GM12801 (cell line): ENCODE data around the gene ALDH1B1.

Source experiments
- CTCF ChIP-seq: IDR thresholded peaks from one replicate; pipeline ENCODE4 v1.5.1; 2011; ENCODE audit warnings: control low read depth; ENCODE audit not compliant: insufficient read length; ENCODE audit errors: extremely low read depth

The ALDH1B1 gene

GRCh38 chr9:38347271-38347671 lies 45.2 kb upstream of the ALDH1B1 start:
- TF ChIP-seq CTCF, result no peak

- TF ChIP-seq CTCF, result no peak
Measured at GRCh38 chr9:38347946-38348345, 44.6 kb upstream of the ALDH1B1 start.

DNA sequence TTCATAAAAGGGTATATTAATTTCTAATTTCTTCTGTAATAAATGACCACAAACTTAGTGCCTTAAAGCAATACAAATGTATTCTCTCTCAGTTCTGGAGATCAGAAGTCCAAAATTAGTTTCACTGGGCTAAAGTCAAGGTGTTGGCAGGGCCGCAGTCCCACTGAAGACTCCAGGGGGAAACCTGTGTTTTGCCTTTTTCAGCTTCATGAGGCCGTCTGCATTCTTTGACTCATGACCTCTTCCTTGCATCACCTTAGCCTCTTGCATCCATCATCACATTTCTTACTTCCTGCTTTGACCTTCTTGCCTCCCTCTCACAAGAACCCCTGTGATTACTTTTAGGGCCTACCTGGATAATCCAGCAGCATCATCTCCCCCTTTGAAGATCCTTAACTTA lies 42.0 kb upstream of the ALDH1B1 start:
- no peak for TF ChIP-seq CTCF

DNA sequence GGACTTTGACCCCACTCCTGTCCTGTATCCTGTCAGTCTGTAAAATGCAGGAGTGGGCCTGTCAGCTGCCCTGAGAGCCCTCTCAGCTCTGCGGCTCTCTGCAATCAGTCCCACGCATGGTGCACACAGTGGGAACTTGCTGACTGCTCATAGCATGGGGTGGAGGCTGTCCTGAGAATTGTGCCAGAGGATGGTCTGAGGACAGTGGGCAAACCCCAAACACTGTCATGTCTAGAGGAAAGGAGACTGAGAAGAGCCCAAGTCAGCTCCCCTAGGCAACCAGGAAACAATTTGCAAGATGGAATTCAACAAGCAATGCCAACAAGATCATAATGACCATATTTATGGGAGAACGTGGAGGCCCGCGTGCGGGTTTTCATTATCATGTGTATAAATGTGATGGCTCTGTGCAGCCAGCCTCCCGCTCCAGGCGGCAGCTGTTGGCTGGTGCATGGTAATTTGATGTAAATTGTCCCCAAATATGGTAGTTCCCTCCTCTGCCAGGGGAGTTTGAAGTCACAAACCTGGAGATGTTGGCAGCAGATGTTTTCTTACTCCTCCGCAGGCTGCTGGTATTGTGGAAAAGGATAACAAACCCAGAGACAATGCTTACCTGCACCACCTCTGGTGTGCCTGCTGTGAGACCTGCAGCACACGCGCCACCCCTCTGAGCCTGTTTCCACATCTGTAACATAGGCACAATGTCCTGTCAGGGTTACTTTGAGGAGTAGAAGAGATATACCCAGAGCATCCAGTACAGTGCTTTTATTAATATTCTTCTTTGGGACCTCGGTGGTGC lies 39.8 kb upstream of the ALDH1B1 start:
- TF ChIP-seq CTCF, result no peak

- no peak for TF ChIP-seq CTCF
Measured at GRCh38 chr9:38355115-38355514, 37.4 kb upstream of the ALDH1B1 start.

GRCh38 chr9:38355517-38356120 lies 36.9 kb upstream of the ALDH1B1 start:
- no peak for TF ChIP-seq CTCF

GRCh38 chr9:38356851-38357250 lies 35.7 kb upstream of the ALDH1B1 start:
- TF ChIP-seq CTCF, result no peak
